WERI-Rb-1 (cell line): ENCODE measurements around the gene RAF1.
A peak's percentile ranks its signal among the peaks of the same experiment; 100 is the strongest.

ENCODE experiments used
- DNase-seq: peaks from one replicate; pipeline ENCODE4 v3.0.0-alpha.2; 2020
- H3K27ac ChIP-seq: fragments of 250-450 bp; sonication (Bioruptor Pico); 2 replicates; pipeline ENCODE4 v1.5.1; 2020; ENCODE audit warnings: mild to moderate bottlenecking, moderate library complexity
- H3K27me3 ChIP-seq: fragments of 250-450 bp; sonication (Bioruptor Pico); 2 replicates; pipeline ENCODE4 v1.5.1; 2021; ENCODE audit warnings: mild to moderate bottlenecking, low read depth, moderate library complexity; ENCODE audit not compliant: insufficient read depth, severe bottlenecking
- H3K36me3 ChIP-seq: fragments of 250-450 bp; sonication (Bioruptor Pico); 2 replicates; pipeline ENCODE4 v1.5.1; 2020; ENCODE audit warnings: mild to moderate bottlenecking, moderate library complexity
- H3K4me3 ChIP-seq: 2 replicates; pipeline ENCODE4 v1.5.1; 2011; ENCODE audit warnings: low read depth, mild to moderate bottlenecking, control low read depth, low read length
- H3K9me3 ChIP-seq: fragments of 250-450 bp; sonication (Bioruptor Pico); 2 replicates; pipeline ENCODE4 v1.5.1; 2021; ENCODE audit warnings: mild to moderate bottlenecking, moderate library complexity; ENCODE audit not compliant: severe bottlenecking
- TF ChIP-seq, protein P1 (sequence below): IDR thresholded peaks from 2 replicates; pipeline ENCODE4 v1.5.1; 2011; ENCODE audit warnings: low read depth, mild to moderate bottlenecking, control low read depth, inconsistent platforms, low read length

RAF1 gene

DNA sequence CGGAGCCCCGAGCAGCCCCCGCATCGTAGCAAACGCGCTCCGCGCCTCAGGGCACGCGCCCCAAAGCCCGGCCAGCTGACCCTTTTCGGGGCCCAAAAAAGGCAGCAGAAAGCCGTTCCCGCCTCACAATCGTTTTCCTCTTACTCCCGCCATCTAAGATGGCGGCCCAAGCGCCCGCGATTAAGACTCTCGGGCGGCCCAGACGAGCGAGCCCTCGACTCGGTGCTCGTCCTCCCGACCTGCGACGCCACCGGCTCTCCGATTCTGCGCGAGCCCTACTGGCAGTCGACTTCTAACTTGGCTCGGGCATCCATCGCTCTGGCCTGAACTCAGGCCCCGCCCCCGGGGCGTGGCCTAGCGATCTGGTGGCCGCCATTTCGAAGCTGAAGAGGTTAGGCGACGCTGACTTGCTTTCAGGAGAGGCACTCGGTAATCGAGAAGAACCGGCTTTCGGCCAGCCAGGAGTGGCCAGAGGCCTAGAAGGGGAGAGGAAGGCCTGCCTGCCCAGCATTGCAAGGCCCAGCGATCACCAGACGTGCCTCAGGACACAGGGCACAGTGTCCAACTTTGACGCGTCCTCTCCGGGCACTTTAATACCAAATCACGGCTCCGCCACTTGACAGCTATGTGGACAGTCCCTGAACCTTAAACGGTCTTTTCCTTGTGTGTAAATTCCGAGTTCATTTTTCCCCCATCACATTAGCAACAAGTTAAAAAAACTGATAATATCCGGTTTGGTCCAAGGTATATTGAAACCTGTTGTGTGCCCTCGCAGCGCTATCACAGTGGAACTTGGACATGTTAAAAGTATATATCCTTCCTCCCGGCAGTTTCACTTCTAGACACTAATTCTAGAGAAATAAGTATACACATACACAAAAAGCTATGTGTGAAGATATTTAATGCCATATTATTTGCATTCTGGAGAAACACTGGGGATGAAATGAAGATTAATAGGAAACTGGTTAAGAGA is at the start of gene RAF1:
RAF1 (minus strand) TSS at position 182 of the 973 bp plus-strand sequence. CDS start 45,396 bp downstream, outside the sequence.
- Histone ChIP-seq H3K27me3 (no peaks in the 10 kb centered on the region), H3K4me3 (peak within 1 kb of the TSS; percentile 98)
- peak; percentile 98 for DNase-seq

DNA sequence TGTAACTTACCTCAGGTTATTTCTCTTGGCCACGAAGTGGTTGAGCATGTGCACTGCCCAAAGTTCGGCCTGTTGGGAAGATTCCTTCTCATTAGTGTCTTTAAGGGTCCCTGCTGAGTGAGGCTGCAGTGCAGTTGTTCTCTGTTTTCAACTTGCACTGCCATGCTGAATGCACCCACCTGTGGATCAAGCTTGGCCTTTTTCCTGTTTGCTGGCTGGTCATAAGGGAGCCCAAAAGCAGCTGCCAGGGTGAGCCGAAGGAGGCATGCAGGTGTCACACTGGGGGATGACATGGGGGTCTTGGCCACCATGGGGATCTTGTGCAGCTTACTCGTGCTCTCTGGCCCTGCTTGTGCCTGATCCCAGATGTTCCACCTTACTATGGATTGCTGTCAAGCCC is 46.1 kb upstream of the RAF1 start:
- TF ChIP-seq, protein P1, sequence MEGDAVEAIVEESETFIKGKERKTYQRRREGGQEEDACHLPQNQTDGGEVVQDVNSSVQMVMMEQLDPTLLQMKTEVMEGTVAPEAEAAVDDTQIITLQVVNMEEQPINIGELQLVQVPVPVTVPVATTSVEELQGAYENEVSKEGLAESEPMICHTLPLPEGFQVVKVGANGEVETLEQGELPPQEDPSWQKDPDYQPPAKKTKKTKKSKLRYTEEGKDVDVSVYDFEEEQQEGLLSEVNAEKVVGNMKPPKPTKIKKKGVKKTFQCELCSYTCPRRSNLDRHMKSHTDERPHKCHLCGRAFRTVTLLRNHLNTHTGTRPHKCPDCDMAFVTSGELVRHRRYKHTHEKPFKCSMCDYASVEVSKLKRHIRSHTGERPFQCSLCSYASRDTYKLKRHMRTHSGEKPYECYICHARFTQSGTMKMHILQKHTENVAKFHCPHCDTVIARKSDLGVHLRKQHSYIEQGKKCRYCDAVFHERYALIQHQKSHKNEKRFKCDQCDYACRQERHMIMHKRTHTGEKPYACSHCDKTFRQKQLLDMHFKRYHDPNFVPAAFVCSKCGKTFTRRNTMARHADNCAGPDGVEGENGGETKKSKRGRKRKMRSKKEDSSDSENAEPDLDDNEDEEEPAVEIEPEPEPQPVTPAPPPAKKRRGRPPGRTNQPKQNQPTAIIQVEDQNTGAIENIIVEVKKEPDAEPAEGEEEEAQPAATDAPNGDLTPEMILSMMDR, result no peak
- Histone ChIP-seq H3K27ac (no peak overlapping the region), H3K4me3 (no peak overlapping the region), H3K27me3 (no peaks in the 10 kb centered on the region), H3K36me3 (no peaks in the 10 kb centered on the region), H3K9me3 (no peaks in the 10 kb centered on the region)
- DNase-seq, result no peak

More for the DNA sequence above, at the start of gene RAF1:
- peaks cover 13% of the 10 kb centered on the region for H3K36me3 ChIP-seq
- H3K27ac ChIP-seq, result peak within 1 kb of the TSS; percentile 99
- no peaks in the 10 kb centered on the region for H3K9me3 ChIP-seq
- TF ChIP-seq, protein P1, result no peak

DNA sequence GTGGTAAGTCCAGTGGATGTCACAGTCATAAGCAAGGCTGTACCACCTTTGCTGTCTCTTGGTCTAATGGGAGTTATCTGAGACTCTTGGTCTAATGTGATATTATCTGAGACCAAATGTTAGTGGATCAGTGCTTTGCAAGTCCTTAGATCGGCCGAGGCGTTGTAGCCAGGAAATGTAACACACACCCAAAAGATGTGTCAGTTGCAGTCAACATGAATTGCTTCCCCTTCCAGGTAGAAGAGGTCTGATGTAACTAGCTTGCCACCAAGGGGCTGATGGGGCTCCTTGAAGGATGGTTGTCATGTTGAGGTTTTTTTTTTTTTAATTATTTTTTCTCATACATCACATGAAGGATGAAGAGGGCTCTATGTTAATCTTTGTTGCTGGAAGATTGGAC is 45.4 kb upstream of the RAF1 start:
- no peaks in the 10 kb centered on the region for H3K27me3 ChIP-seq
- H3K36me3 ChIP-seq, result no peaks in the 10 kb centered on the region
- no peak overlapping the region for H3K27ac ChIP-seq
- TF ChIP-seq, protein P1, result no peak
- no peak overlapping the region for H3K4me3 ChIP-seq
- H3K9me3 ChIP-seq, result no peaks in the 10 kb centered on the region
- no peak for DNase-seq

- H3K9me3 ChIP-seq, result no peaks in the 10 kb centered on the region
- DNase-seq, result no peak
- H3K27ac ChIP-seq, result no peak overlapping the region
- H3K36me3 ChIP-seq, result no peaks in the 10 kb centered on the region
- no peak overlapping the region for H3K4me3 ChIP-seq
- TF ChIP-seq, protein P1, result no peak
- no peaks in the 10 kb centered on the region for H3K27me3 ChIP-seq
Observed at GRCh38 chr3:12708584-12709192, 44.8 kb upstream of the RAF1 start.

GRCh38 chr3:12707449-12707848 is 43.5 kb upstream of the RAF1 start:
- Histone ChIP-seq H3K4me3 (no peak overlapping the region), H3K9me3 (no peaks in the 10 kb centered on the region), H3K27me3 (no peaks in the 10 kb centered on the region), H3K36me3 (no peaks in the 10 kb centered on the region), H3K27ac (no peak overlapping the region)
- TF ChIP-seq, protein P1, result no peak
- no peak for DNase-seq
